ENCODE results near the gene CHTF18.
"Not testable (repeated sequence)": the region's sequence is repeated elsewhere in the genome, so short reads cannot be mapped to it uniquely, and the experiment has no call there.

CHTF18 gene

GRCh38 chr16:830871-831570 lies 42.6 kb downstream of the CHTF18 start:
- DNase-seq (ENCODE audit: low read depth) = no peak

- no peak for DNase-seq (ENCODE audit: low read depth)
Measured at GRCh38 chr16:831571-832413, 43.4 kb downstream of the CHTF18 start.

- no peak for DNase-seq (ENCODE audit: low read depth)
Measured at GRCh38 chr16:832652-833336, 44.4 kb downstream of the CHTF18 start.

- DNase-seq (ENCODE audit: low read depth) = no peak
Measured at GRCh38 chr16:833411-833810, 45.0 kb downstream of the CHTF18 start.

GRCh38 chr16:835373-835772 lies 47.0 kb downstream of the CHTF18 start:
- no peak for DNase-seq (ENCODE audit: low read depth)

GRCh38 chr16:836221-836620 lies 47.8 kb downstream of the CHTF18 start:
- no peak for DNase-seq (ENCODE audit: low read depth)

GRCh38 chr16:836822-837221 lies 48.4 kb downstream of the CHTF18 start:
- DNase-seq (ENCODE audit: low read depth) = not testable (repeated sequence)

GRCh38 chr16:838741-839140 lies 50.3 kb downstream of the CHTF18 start:
- no peak for DNase-seq (ENCODE audit: low read depth)

- DNase-seq (ENCODE audit: low read depth) = no peak
Measured at GRCh38 chr16:839643-840408, 51.4 kb downstream of the CHTF18 start.

- DNase-seq (ENCODE audit: low read depth) = no peak
Measured at GRCh38 chr16:840561-841454, 52.4 kb downstream of the CHTF18 start.

GRCh38 chr16:841455-842060 lies 53.1 kb downstream of the CHTF18 start:
- no peak for DNase-seq (ENCODE audit: low read depth)

- no peak for DNase-seq (ENCODE audit: low read depth)
Measured at GRCh38 chr16:842061-842476, 53.6 kb downstream of the CHTF18 start.

GRCh38 chr16:842711-843560 lies 54.5 kb downstream of the CHTF18 start:
- DNase-seq (ENCODE audit: low read depth) = no peak

- no peak for DNase-seq (ENCODE audit: low read depth)
Measured at GRCh38 chr16:843771-844170, 55.4 kb downstream of the CHTF18 start.

GRCh38 chr16:844638-845350 lies 56.4 kb downstream of the CHTF18 start:
- DNase-seq (ENCODE audit: low read depth) = no peak

- no peak for DNase-seq (ENCODE audit: low read depth)
Measured at GRCh38 chr16:845351-845745, 56.9 kb downstream of the CHTF18 start.

- DNase-seq (ENCODE audit: low read depth) = no peak
Measured at GRCh38 chr16:847151-847550, 58.7 kb downstream of the CHTF18 start.

Measured in activated T-cell treated with anti-CD3 and anti-CD28 coated beads for 1 hour (primary cell).